Fibroblast of skin of left quadriceps (primary cell): ENCODE results near the gene HS3ST1.

Source experiments
- DNase-seq, 2 experiments: peaks; one replicate each; pipeline ENCODE4 v3.0.0-alpha.2; 2013; ENCODE audit warnings: low read depth in 2 of 2

HS3ST1 gene

GRCh38 chr4:11428231-11428898 lies at the start of gene HS3ST1:
HS3ST1 (minus strand) TSS chr4:11428894; CDS start chr4:11400005, 28,889 bp downstream.
- DNase-seq, result no peak

DNA sequence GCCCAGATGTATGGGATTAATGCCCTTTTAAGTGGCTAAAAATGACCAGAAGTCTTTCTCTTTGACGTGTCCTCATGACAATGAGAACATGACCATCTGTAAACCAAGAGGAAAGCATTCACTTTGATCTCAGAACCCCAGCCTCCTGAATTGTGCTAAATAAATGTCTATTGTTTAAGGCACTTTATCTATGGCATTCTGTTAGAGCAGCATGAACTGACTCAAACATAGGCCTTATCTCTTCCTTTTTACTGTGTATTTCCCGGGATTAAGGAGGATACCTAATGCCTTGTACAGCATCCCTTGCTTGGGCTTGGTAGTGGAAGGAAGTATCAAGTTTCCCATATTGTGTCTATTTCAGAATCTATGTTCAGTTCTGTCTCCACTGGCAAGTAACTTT lies 47.2 kb upstream of the HS3ST1 start:
- DNase-seq, result no peak

GRCh38 chr4:11474146-11474545 lies 45.5 kb upstream of the HS3ST1 start:
- DNase-seq, result no peak

GRCh38 chr4:11472535-11472934 lies 43.8 kb upstream of the HS3ST1 start:
- no peak for DNase-seq

GRCh38 chr4:11471618-11472017 lies 42.9 kb upstream of the HS3ST1 start:
- no peak for DNase-seq

DNA sequence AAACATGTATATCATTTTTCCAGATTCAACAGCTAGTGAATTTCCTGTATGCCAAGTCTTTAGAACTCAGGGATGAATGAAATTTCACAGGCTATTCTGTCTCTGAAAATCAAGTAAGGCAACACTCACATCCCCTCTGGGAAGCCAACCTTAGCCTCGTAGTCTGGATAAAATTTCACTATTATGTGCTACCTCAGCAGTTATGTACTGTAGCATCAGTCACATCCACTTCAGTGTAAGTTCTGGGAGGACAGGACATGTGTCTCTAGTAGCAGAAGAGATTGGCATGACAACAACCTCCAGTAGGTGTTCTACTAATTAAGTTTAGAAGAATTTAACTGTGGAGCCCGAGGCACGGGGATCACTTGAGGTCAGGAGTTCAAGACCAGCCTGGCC lies 42.4 kb upstream of the HS3ST1 start:
- no peak for DNase-seq

DNA sequence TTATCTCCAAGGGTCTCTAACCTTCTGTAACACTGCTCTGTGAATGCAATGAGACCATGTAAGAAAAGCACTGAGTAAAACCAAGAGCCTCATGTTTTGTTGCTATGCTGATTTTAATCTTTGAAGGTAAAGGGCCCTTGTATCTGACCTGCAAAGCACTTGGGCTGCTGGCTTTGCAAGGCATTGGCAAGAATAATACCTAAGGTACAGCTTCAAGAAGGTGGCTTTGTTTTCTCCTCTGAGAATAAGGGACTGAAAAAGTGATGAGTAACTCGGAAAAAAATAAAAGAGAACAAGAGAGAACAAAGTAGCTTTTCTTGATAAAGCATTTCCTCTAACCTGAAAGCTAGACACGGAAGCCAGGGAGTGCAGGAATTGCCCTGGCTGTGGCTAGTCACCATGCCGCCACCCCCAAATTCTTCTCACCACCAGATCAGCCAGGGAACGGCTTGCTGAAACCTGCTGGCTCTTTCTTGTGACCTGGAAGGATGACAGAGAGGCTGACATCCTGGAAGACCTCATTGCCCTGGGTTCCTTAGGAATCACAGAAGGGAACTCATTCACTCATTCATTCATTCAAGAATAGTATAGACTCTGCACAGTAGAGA lies 41.8 kb upstream of the HS3ST1 start:
- DNase-seq, result no peak

- no peak for DNase-seq
These were observed 41.1 kb upstream of the HS3ST1 start for GRCh38 chr4:11469650-11470437.

DNA sequence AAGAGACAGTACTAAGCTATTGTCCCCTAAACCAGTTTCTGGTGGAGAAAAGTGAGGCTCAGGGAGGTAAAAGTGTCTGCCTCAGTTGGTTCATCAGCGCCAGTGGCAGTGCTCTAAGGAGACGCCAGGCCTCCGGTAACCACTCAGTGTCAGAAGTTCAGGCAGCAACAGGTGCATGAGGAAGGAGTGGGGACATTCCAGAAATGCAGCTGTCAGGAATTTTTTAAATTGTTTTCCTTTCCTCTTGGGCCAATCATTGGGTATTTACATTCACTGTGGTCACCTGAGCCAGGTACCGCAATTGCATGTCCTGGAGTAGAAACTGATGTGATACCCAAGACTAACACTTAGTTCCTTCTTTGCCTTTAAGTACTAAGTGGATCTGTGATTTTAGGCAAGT lies 40.2 kb upstream of the HS3ST1 start:
- no peak for DNase-seq

DNA sequence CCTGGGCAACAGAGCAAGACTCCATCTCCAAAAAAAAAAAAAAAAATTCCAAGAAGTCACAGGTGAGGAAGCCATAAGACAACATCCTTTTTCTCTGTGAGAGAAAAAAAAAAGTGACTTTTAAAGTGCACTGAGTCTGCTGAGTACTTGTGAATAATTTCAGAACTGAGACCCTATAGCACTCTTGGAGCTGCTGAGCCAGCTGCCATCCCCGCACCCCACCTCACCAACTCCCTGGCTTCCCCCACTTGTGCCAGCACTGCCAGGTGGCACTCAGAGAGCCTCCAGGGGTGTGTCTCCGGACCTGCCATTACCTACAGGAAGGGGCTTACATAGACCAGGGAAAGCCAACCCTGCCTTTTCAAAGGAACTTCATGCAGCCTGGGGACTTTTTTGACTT lies 39.2 kb upstream of the HS3ST1 start:
- no peak for DNase-seq

GRCh38 chr4:11463707-11464106 lies 35.0 kb upstream of the HS3ST1 start:
- DNase-seq, result no peak

DNA sequence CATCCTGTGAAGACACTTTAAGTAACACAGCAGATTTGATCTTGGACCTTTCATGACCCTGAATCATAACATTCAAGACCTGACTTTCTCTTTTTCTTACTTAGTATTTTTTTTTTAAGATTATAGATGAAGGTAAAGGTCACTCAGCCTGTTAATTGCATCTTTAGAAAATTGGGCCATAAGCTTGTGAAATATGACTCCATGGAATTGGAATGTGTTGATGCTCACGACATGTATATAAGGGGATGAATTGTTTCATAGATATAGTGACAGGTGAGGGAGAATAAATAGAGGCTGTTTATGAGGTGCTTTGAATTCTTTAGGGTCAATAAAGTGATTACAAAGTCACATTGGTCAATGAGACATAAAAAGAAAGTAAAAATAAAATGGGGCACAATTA lies 27.7 kb upstream of the HS3ST1 start:
- no peak for DNase-seq

DNA sequence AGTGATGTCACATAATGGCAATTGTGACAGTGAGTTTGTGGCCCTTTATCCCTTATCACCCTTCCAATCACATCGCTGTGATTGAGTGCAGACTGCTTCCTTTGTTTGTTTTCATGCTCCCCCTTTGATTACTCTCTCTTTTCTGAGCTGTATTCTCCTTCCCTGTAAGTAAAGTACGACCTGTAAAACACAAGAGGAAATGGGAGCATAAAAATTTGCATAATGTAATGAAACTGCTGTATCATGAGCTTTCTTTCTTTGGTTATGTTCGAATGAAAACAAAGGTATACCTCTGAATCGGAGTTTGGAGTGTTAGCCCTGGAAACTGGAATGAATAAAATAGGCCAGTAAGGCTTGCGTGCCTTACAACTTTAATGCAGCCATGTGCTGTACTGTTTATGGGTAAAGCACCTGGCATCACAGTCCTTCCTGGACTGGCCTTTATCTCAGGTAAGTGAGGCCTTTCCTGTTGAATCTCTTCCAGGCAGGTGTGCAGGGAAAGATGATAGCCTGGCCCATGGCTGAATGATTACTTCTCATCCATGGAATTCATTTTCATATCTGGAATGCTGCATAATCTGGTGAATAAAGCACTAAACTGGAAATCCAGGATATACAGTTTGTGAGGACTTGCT lies 26.6 kb upstream of the HS3ST1 start:
- no peak for DNase-seq

- no peak for DNase-seq
These were observed 23.0 kb upstream of the HS3ST1 start for GRCh38 chr4:11451716-11452115.

DNA sequence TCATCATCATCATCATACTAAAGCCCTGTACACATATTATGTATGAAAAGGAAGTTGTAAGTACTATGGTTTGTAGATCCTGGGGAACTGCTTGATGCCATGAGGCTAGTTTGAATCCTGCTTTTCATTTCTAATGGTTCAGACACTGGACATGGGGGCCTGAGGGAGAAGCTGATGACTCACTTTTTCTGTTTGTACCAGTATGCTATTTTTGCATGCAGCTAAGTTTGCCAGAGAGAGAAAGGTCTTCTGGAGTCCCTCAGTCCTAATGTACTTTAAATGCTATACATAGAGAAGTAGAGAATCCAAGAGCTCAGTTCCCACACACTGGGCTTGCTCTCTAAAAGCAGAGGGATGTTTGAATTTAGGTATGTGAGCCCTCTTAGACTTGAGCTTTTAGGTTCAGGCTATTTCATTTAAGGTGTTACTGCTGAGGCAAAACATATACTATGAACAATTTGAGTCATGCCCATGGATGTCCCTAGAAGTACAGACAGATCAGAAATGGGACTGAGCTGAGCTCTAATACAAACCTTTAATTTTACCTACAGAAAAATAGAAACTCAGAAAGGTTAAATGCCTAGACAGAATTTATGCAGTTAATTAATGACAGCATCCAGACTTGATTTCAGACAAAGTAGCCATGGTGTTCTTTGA lies 17.6 kb upstream of the HS3ST1 start:
- DNase-seq, result no peak

DNA sequence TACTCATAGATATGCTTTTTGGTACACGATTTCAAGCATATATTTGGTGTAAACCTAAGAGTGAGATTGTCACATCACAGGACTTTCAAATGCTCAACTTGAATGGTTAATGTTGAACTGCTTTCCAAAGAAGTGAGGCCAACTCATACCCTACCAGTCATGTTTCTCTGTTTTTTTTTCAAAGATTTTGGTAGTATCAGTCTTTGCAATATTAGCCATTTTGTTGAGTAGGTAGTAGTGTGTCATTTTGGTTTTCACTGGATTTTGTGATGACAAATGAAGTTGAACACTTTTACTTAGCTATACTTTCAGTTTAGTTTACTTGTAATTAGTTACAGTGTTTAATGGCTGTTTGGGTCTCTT lies 12.5 kb upstream of the HS3ST1 start:
- no peak for DNase-seq

DNA sequence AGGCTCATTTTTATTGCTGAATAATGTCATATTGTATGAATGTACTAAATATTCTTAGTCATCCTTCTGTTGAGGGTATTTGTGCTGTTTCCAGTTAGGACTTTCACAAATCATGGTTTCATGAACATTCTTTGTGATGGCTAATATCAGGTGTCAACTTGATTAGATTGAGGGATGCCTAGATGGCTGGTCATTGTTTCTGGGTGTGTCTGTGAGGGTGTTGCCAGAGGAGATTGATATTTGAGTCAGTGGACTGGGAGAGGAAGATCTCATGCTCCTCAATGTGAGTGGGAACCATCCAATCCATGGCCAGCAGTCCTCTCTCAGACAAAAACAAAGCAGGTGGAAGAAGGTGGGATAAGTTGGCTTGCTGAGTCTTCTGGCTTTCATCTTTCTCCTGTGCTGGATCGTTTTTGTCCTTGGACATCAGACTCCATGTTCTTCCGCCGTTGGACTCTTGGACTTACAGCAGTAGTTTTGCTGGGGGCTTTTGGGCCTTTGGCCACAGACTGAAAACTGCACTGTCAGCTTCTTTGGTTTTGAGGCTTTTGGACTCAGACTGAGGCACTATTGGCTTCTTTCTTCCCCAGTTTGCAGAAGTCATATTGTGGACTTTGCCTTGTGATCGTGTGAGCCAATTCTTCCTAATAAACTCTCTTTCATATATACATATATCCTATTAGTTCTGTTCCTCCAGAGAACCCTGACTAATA lies 11.9 kb upstream of the HS3ST1 start:
- no peak for DNase-seq

GRCh38 chr4:11439836-11440235 lies 11.1 kb upstream of the HS3ST1 start:
- no peak for DNase-seq

GRCh38 chr4:11438647-11439046 lies 10.0 kb upstream of the HS3ST1 start:
- no peak for DNase-seq

GRCh38 chr4:11436673-11437072 lies 8.0 kb upstream of the HS3ST1 start:
- DNase-seq, result no peak

DNA sequence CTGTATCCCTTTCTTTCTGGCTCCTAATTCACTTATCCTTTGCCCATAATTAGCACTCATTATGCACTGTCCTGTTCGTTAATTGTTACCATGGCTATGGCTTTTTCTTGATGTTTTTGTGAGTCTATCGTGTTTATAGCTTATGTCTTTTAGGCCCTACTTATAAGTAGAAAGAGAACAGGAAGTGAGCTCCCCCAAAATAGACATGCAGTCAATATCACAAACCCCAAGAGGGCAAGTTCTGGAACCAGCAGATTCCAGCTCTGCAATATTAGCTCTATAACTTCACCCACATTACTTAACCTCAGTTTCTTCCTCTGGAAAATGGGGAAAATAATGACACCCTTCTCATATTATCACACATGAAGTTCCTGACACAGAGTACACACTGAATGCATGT lies 7.4 kb upstream of the HS3ST1 start:
- no peak for DNase-seq

DNA sequence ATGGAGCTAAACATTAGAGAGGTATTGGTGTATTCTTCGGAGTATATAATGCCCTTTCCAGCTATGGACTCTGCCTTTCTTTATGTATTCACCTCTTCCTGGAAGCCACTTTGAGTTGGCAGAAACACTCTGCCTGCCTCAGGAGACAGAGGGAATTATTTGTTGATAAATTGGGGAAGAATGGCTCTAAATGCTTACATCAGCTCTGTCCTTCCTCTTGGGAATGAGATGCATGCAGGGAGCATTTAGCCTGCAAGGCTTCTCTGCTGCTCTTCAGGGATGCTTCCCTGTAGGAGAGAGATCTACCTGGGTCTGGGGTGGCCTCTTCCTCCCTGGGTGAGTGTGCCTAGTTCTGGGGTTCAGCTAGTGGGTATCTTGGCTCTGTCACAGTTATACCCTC lies 6.9 kb upstream of the HS3ST1 start:
- DNase-seq, result no peak
